HL-60 (cell line): Measurements from ENCODE around the gene SH3RF3.

Experiments
- GABPA ChIP-seq: IDR thresholded peaks from 2 replicates; pipeline ENCODE4 v1.6.1; 2012; ENCODE audit warnings: low read depth
- POLR2AphosphoS5 ChIP-seq: IDR thresholded peaks from 2 replicates; pipeline ENCODE4 v1.6.1; 2012; ENCODE audit warnings: low read depth
- REST ChIP-seq: IDR thresholded peaks from 2 replicates; pipeline ENCODE4 v1.6.1; 2012; ENCODE audit warnings: low read depth; ENCODE audit not compliant: insufficient replicate concordance
- SPI1 ChIP-seq: IDR thresholded peaks from 2 replicates; pipeline ENCODE4 v1.6.1; 2012; ENCODE audit warnings: low read depth, mild to moderate bottlenecking, borderline replicate concordance
- TF ChIP-seq, protein P1 (sequence below): IDR thresholded peaks from one replicate; pipeline ENCODE4 v1.5.1; 2011; ENCODE audit warnings: low read length, control low read depth, inconsistent platforms; ENCODE audit not compliant: insufficient read depth

DNA sequence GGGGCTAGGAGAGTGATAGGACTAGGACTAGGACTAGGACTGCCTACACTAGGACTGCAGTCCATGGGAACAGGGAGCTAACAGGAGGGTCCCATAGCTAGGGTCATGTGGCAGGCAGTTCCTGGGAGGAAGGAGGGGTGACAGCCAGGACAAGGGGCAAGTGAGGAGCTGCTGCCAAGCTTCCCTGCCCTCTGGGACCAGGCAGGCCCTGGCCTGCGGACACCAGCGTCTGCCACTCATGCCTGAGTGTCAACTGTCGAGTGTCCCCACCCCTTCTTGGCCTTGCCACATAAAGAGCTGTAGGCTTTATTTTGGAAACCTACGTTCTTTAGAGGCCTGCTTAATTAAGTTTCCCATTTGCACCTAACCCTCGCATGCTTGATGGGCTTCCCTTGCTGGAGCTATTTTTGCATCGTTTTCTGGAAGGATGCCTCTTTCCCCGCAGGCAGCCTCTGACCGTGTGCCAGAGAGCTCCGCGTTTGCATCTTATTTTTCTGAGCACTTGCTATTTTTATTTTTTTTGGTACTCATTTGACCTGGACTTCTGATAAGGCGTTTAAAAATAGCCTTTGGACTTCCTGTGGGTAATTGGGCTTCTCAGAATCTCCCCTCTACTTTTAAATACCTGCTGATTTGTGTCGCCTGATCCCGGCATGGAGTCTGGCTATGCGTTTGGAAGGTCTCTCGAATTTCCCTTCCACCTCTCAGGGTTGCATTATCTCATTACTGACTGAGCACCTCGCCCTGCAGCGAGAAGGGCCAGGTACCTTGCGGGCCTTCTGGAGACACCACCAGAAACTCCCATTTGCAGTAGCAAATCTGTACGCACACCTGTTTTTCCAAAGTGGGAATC lies 66.4 kb downstream of the SH3RF3 start:
- TF ChIP-seq GABPA = no peak
- TF ChIP-seq, protein P1, sequence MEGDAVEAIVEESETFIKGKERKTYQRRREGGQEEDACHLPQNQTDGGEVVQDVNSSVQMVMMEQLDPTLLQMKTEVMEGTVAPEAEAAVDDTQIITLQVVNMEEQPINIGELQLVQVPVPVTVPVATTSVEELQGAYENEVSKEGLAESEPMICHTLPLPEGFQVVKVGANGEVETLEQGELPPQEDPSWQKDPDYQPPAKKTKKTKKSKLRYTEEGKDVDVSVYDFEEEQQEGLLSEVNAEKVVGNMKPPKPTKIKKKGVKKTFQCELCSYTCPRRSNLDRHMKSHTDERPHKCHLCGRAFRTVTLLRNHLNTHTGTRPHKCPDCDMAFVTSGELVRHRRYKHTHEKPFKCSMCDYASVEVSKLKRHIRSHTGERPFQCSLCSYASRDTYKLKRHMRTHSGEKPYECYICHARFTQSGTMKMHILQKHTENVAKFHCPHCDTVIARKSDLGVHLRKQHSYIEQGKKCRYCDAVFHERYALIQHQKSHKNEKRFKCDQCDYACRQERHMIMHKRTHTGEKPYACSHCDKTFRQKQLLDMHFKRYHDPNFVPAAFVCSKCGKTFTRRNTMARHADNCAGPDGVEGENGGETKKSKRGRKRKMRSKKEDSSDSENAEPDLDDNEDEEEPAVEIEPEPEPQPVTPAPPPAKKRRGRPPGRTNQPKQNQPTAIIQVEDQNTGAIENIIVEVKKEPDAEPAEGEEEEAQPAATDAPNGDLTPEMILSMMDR = no peak
- no peak for TF ChIP-seq POLR2AphosphoS5
- TF ChIP-seq REST = no peak
- no peak for TF ChIP-seq SPI1
